Measurements from ENCODE around the gene PEX11G. TPM values are rescaled to one million over a fixed set of nuclear protein-coding genes. Genes with fewer than 3 reads are reported as not detected.

Gene PEX11G
- total and polyA plus RNA-seq, 9 of the 15 experiments (the other 6 are each of a cell fraction or from before 2014, with no cell fraction given): 0.07 to 3.2 (median 0.70) TPM; not detected in 1

GRCh38 chr19:7534531-7535046 lies 45.8 kb upstream of the PEX11G start (continued):
- TF ChIP-seq RAD21 (CRISPR knock-in tag; conservative IDR thresholded peaks at IDR 0.05 in 1 of 2, IDR thresholded peaks at IDR 0.05 in 1 of 2) (peak in 1 of 2 experiments; percentile 14; a peak in 1 of 4 replicates), XRCC5 (IDR thresholded peaks at IDR 0.05; ENCODE audit: low read depth, low read length) (no peak)

DNA sequence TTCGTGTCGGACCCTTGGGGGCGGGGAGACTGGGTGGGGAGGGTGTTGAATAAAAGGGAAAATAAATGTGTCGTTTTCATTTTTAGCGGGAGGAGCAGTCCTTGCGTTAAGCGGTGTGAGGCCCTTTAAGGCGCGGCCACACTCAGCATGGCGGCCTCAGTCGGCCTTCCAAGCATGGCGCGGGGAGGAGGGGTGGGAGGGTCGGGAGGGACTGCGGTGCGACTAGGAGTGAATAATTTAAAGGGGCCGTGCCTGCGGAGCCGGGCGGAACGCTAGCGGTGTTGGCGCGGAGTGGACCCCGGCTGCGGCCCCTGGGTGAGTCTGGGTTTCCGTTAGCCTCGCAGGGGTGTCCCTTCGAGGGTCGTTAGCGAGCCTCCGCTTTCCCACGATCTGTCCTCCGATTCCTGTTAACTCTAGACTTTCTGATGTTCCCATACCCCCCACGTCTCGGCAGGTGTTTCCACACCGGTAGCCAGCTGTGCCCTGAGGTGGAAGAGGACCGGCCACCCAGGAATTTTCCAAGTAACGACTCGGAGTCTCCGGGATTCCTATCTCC lies 45.2 kb upstream of the PEX11G start:
- in situ Hi-C loops (cut with MboI): no loop called here
- Histone ChIP-seq H2AFZ (ENCODE audit: low read depth, low read length) (peak overlapping the region; percentile 100), H3K79me2 (ENCODE audit: control insufficient read depth, insufficient read depth, low read length) (no peaks in the 10 kb centered on the region; the same call in 2 of the 3 replicates), H3K27ac (ENCODE audit: extremely low read depth, low read depth, low read length) (peak overlapping the region; percentile 62; the same call in 2 of the 3 replicates), H3K9ac (ENCODE audit: insufficient read depth in 1 of 2, low read depth in 2 of 2, low read length in 2 of 2) (peak overlapping the region; percentile 56 to 96), H3K9me3 (replicated peaks; ENCODE audit: control insufficient read depth, insufficient read depth, low read depth, low read length) (no peaks in the 10 kb centered on the region), H3K4me1 (replicated peaks in 1 of 2; ENCODE audit: control insufficient read depth in 2 of 2, insufficient read depth in 2 of 2, low read length in 2 of 2) (peaks cover 10 to 39% of the 10 kb centered on the region in 2 experiments), H3K27me3 (ENCODE audit: control insufficient read depth in 2 of 2, insufficient read depth in 2 of 2, low read length in 2 of 2) (no peaks in the 10 kb centered on the region), H3K4me2 (ENCODE audit: insufficient read depth, low read length) (peak overlapping the region; percentile 98), H3K36me3 (ENCODE audit: control insufficient read depth, insufficient read depth, low read length) (peaks cover 11% of the 10 kb centered on the region; the same call in 1 of the 3 replicates), H4K20me1 (replicated peaks; ENCODE audit: control insufficient read depth, insufficient read depth, low read length) (no peaks in the 10 kb centered on the region), H3K4me3 (peak overlapping the region; percentile 81), H3K9me1 (ENCODE audit: control insufficient read depth, insufficient read depth, low read length) (no peaks in the 10 kb centered on the region)
- intact Hi-C loops (cut with micrococcal nuclease): no loop called here
- POLR2A ChIA-PET: interaction anchor here (0.6 to 1.8 kb wide), 3 partner anchors 11 to 127 kb away, joined by 3 to 9 read pairs (median 3); partner anchors contain the start of gene MCOLN1
- ATAC-seq: peak; percentile 91
- DNase-seq (ENCODE audit: extremely low read depth in 1 of 4, low spot score in 3 of 4): peak; percentile 81 to 93 (median 88)
- CTCF ChIA-PET (ENCODE audit: low intra/inter-chr PET ratio): no interaction called here
- peak; percentile 69 for FAIRE-seq
- WGBS (ENCODE audit: insufficient coverage, low coverage, missing lambda C conversion rate): 2% methylated on average over 20 of the region's 41 CpGs
- no TSS peak for BruUV-seq (replicated peaks)
- TF ChIP-seq FUS (optimal IDR thresholded peaks at IDR 0.05; ENCODE audit: low read depth, low read length) (no peak), SAFB2 (IDR thresholded peaks at IDR 0.05; ENCODE audit: borderline replicate concordance, low read depth, low read length, severe bottlenecking) (no peak), SMC3 (conservative IDR thresholded peaks at IDR 0.05; ENCODE audit: insufficient read depth, low read depth, low read length) (no peak), CBFA2T2 (conservative IDR thresholded peaks at IDR 0.05) (no peak), NR4A1 (CRISPR knock-in tag; IDR thresholded peaks at IDR 0.05) (no peak), NR4A1 (tag; IDR thresholded peaks at IDR 0.05) (no peak), ZFX (CRISPR knock-in tag; IDR thresholded peaks at IDR 0.05) (peak; percentile 41), KDM5B (IDR thresholded peaks at IDR 0.05; ENCODE audit: insufficient replicate concordance, low read depth, low read length) (no peak), E2F5 (CRISPR knock-in tag; IDR thresholded peaks at IDR 0.05) (no peak), KLF6 (CRISPR knock-in tag; IDR thresholded peaks at IDR 0.05; ENCODE audit: borderline replicate concordance) (no peak), MLLT1 (IDR thresholded peaks at IDR 0.05) (no peak), PYGO2 (tag; IDR thresholded peaks at IDR 0.05) (no peak), ETV5 (CRISPR knock-in tag; IDR thresholded peaks at IDR 0.05; ENCODE audit: low read depth) (peak; percentile 6; the same call in 1 of the 2 replicates)
- TF ChIP-seq, protein P1, sequence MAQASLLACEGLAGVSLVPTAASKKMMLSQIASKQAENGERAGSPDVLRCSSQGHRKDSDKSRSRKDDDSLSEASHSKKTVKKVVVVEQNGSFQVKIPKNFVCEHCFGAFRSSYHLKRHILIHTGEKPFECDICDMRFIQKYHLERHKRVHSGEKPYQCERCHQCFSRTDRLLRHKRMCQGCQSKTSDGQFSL (CRISPR knock-in tag; IDR thresholded peaks at IDR 0.05): 0 out of 2 replicates have a peak, but pooled peaks have one; percentile 3
- TF ChIP-seq, protein P1 (tag; IDR thresholded peaks at IDR 0.05): no peak

All from K562 (cell line).